Gastroesophageal sphincter (tissue), 4 donors: Measurements from ENCODE around the gene EHMT1. TPM values are rescaled to one million over a fixed set of nuclear protein-coding genes. Genes with fewer than 3 reads are reported as not detected.

Experiments used
- ATAC-seq: fragments of 150-250 bp; one replicate; pipeline ENCODE4 v1.9.1; 2016; ENCODE audit warnings: mild to moderate bottlenecking, moderate library complexity
- H3K27ac ChIP-seq, 4 donors: fragments of 200-600 bp; sonication (generic) in 3 of 4; 1 replicate in 3 of 4; 2 replicates in 1 of 4; pipeline ENCODE4 v1.5.1; 2016 to 2019
- H3K27me3 ChIP-seq: fragments of 200-600 bp; sonication (generic); one replicate; pipeline ENCODE4 v1.5.1; 2019
- H3K36me3 ChIP-seq, 2 donors: fragments of 200-600 bp; sonication (generic); one replicate each; pipeline ENCODE4 v1.5.1; 2019; ENCODE audit warnings: control low read depth in 1 of 2
- H3K4me1 ChIP-seq, 3 donors: fragments of 200-600 bp; sonication (generic); 1 replicate in 2 of 3; 2 replicates in 1 of 3; pipeline ENCODE4 v1.5.1; 2016 to 2019; ENCODE audit warnings: control low read depth in 2 of 3
- H3K4me3 ChIP-seq, 2 donors: fragments of 200-600 bp; sonication (generic); one replicate each; pipeline ENCODE4 v1.5.1; 2019; ENCODE audit warnings: mild to moderate bottlenecking in 1 of 2, moderate library complexity in 1 of 2
- H3K9me3 ChIP-seq, 3 donors: fragments of 200-600 bp; sonication (generic); one replicate each; pipeline ENCODE4 v1.5.1; 2017 to 2019; ENCODE audit warnings: control low read depth in 2 of 3
- EP300 ChIP-seq: sonication (generic); formaldehyde crosslinking; IDR thresholded peaks from one replicate; pipeline ENCODE4 v1.6.1; 2017; ENCODE audit warnings: antibody characterized with exemption, mild to moderate bottlenecking
- POLR2A ChIP-seq, 2 donors: fragments of 450-650 bp; IDR thresholded peaks; one replicate each; pipeline ENCODE4 v1.6.1; 2017; ENCODE audit warnings: antibody characterized with exemption in 2 of 2, mild to moderate bottlenecking in 2 of 2, moderate library complexity in 1 of 2
- POLR2AphosphoS5 ChIP-seq: sonication (generic); formaldehyde crosslinking; IDR thresholded peaks from one replicate; pipeline ENCODE4 v1.6.1; 2017; ENCODE audit warnings: antibody characterized with exemption
- WGBS, 2 donors: methylation state at CpG; one replicate each; pipeline ENCODE4 v1.1.5; 2018; ENCODE audit warnings: low coverage in 1 of 2; 5-methylcytosine and 5-hydroxymethylcytosine counted together
- total RNA-seq, 4 donors: library from RNA; depleted of rRNA; stranded (reverse); fragments of >200 nt; gene quantifications; one replicate each; pipeline ENCODE4 v1.1.0, GENCODE V29; 2016
- TF ChIP-seq, protein P1 (sequence below), 4 experiments: fragments of 200-600 bp in 2 of 4; fragments of 450-650 bp in 2 of 4; sonication (generic) in 1 of 4; IDR thresholded peaks; one replicate each; pipeline ENCODE4 v1.5.1; 2017 to 2019; ENCODE audit warnings: antibody characterized with exemption in 4 of 4, mild to moderate bottlenecking in 2 of 4, moderate library complexity in 2 of 4

Gene EHMT1
- total RNA-seq, 4 donors from 2014 or later, result 49.2 to 79.7 (median 64.7) TPM

DNA sequence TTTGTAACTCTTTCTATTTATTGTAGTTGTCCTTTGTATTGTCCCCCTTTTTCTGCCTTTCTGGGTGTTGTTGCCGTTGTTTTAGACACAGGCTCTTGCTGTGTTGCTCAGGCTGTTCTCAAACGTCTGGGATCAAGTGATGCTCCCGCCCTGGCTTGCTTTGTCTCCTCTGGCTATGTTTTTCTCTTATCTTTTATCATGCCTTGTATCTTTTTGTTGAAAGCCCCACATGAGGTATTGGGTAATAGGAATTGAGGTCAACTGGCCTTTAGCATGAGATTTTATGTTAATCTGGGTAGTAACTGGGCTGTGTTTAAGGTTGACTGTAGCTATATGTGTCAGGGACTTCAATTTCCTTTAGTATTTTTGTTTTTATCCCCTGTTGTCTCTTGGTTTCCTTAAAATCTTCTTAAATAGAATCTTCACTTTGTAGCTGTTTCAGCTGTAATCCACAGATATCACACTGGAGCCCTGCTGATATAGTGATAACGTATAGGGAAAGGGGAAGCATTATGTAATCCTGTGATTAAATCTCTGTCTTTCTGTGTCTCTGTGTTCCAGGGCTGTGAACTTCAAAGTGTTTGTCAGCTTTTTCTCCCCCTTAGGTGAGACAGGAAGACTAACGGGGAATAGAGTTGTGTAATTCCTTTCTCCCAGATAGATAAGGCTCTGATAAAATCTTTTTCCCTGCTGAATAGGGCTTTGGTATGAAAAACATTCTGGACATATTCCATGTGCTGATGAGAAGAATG, 232.9 kb downstream of the EHMT1 start:
- ATAC-seq, result no peak
- Histone ChIP-seq H3K4me3 (no peak overlapping the region), H3K36me3 (no peaks in the 10 kb centered on the region), H3K4me1 (no peaks in the 10 kb centered on the region), H3K27ac (no peak overlapping the region), H3K9me3 (peaks cover 0 to 45% (median 0%) of the 10 kb centered on the region in 3 donors), H3K27me3 (no peaks in the 10 kb centered on the region)
- TF ChIP-seq, protein P1, sequence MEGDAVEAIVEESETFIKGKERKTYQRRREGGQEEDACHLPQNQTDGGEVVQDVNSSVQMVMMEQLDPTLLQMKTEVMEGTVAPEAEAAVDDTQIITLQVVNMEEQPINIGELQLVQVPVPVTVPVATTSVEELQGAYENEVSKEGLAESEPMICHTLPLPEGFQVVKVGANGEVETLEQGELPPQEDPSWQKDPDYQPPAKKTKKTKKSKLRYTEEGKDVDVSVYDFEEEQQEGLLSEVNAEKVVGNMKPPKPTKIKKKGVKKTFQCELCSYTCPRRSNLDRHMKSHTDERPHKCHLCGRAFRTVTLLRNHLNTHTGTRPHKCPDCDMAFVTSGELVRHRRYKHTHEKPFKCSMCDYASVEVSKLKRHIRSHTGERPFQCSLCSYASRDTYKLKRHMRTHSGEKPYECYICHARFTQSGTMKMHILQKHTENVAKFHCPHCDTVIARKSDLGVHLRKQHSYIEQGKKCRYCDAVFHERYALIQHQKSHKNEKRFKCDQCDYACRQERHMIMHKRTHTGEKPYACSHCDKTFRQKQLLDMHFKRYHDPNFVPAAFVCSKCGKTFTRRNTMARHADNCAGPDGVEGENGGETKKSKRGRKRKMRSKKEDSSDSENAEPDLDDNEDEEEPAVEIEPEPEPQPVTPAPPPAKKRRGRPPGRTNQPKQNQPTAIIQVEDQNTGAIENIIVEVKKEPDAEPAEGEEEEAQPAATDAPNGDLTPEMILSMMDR (IDR thresholded peaks at IDR 0.05), result no peak
- TF ChIP-seq EP300 (no peak), POLR2A (IDR thresholded peaks at IDR 0.05) (no peak), POLR2AphosphoS5 (no peak)
- 43 to 46% methylated on average over 4 to 5 of the region's 5 CpGs for WGBS, 2 donors

DNA sequence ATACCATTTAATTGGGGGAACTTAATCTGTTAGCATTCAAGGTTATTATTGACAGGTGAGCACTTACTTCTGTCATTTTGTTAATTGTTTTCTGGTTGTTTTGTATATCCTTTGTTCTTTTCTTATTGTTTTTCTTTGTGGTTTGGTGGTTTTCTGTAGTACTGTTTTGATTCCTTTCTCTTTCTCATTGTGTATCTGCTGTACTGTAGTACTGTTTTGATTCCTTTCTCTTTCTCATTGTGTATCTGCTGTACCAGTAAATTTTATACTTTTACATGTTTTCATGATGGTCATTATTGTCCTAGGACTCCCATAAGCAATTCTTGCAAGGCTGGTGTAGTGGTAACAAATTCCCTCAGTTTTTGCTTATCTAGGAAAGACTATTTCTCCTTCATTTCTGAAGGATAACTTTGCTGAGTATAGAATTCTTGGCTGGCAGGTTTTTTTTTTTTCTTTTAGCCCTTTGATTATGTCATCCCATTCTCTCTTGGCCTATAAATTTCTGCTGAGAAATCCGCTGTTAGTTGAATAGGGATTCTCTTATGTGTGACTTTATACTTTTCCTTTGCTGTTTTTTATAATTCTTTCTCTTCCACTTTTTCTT, 234.7 kb downstream of the EHMT1 start:
- no peak for ATAC-seq
- TF ChIP-seq EP300 (no peak), POLR2A (IDR thresholded peaks at IDR 0.05) (no peak), POLR2AphosphoS5 (no peak)
- TF ChIP-seq, protein P1 (IDR thresholded peaks at IDR 0.05), result no peak
- H3K9me3 ChIP-seq, result peaks cover 0 to 56% (median 0%) of the 10 kb centered on the region in 3 donors
- no peak overlapping the region for H3K27ac ChIP-seq
- no peaks in the 10 kb centered on the region for H3K27me3 ChIP-seq
- no peaks in the 10 kb centered on the region for H3K36me3 ChIP-seq
- H3K4me3 ChIP-seq, result no peak overlapping the region
- no peaks in the 10 kb centered on the region for H3K4me1 ChIP-seq
- WGBS, 2 donors, result 88 to 100% methylated on average over 1 of the region's 1 CpG

DNA sequence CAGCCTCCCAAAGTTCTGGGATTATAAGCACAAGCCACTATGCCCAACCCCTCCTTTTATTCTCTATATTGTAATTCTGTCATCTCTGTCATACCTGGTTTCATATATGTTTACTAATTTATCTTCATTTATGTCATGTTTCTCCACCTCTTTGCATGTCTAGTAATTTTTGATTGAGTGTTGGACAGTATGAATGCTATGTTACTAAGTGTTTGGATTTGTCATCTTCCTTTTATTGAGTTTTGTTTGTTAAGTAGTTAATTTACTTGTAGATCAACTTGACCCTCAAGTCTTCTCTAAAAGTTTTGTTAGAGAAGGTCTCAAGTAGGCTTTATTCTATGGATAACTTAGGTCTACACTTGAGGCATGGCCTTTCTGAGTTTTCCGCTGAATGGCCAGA, 241.6 kb downstream of the EHMT1 start:
- H3K36me3 ChIP-seq, result peaks cover 0 to 4% of the 10 kb centered on the region in 2 donors
- H3K4me3 ChIP-seq, result no peak overlapping the region
- no peaks in the 10 kb centered on the region for H3K4me1 ChIP-seq
- no peaks in the 10 kb centered on the region for H3K27me3 ChIP-seq
- WGBS, 2 donors, result 86 to 100% methylated on average over 1 of the region's 1 CpG
- TF ChIP-seq EP300, result no peak
- no peak for TF ChIP-seq POLR2AphosphoS5
- TF ChIP-seq, protein P1 (IDR thresholded peaks at IDR 0.05), result no peak
- TF ChIP-seq POLR2A (IDR thresholded peaks at IDR 0.05), result no peak
- no peak for ATAC-seq
- H3K9me3 ChIP-seq, result peaks cover 0 to 44% (median 0%) of the 10 kb centered on the region in 3 donors
- no peak overlapping the region for H3K27ac ChIP-seq

DNA sequence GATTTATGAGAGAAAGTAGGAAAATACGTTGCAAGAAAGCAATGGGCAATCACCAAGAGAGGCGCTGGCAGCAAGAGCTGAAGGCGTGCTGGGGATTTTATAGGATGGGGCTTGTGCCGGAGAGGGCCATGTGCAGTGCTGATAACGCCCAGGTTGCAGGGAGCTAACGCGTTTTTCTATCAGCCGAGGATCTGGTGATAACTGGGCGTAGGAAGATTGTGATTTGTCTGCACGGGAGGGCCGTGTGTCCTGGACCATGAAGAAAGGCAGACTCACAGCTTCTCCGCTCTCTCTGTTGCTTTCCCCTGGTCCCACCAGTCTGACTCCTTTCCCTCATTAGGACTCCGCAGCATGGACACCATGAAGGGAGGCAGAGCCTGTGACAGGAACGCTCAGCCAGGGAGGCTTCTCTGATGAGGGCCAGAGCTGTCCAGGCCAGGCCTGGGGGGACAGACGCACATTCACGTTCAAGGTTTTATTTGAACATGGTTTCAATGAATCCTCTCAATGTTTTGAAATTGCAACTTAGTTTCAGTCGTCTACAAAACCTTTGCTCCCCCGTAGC, 246.9 kb downstream of the EHMT1 start:
- H3K9me3 ChIP-seq, result peaks cover 0 to 20% (median 0%) of the 10 kb centered on the region in 3 donors
- no peak overlapping the region for H3K27ac ChIP-seq
- H3K27me3 ChIP-seq, result peaks cover 11% of the 10 kb centered on the region
- no peak overlapping the region for H3K4me3 ChIP-seq
- ATAC-seq, result no peak
- peaks cover 0 to 4% of the 10 kb centered on the region in 2 donors for H3K36me3 ChIP-seq
- 59 to 72% methylated on average over 11 to 18 of the region's 18 CpGs for WGBS, 2 donors
- TF ChIP-seq POLR2A (IDR thresholded peaks at IDR 0.05), result no peak
- no peak for TF ChIP-seq EP300
- TF ChIP-seq POLR2AphosphoS5, result no peak
- TF ChIP-seq, protein P1 (IDR thresholded peaks at IDR 0.05), result no peak
- no peaks in the 10 kb centered on the region for H3K4me1 ChIP-seq
